GM06990 (cell line): Measurements from ENCODE around the gene BABAM2.

Source experiments
- DNase-seq: peaks from one replicate; pipeline ENCODE4 v3.0.0-alpha.2; 2011; ENCODE audit not compliant: insufficient read length; ENCODE audit errors: extremely low read depth
- H3K27me3 ChIP-seq: replicated peaks from 2 replicates; pipeline ENCODE4 v1.6.0; 2011; ENCODE audit warnings: low read length; ENCODE audit not compliant: control insufficient read depth, insufficient read depth
- H3K36me3 ChIP-seq: 2 replicates; pipeline ENCODE4 v1.5.1; 2011; ENCODE audit warnings: low read length; ENCODE audit not compliant: control insufficient read depth, insufficient read depth
- H3K4me3 ChIP-seq: replicated peaks from 2 replicates; pipeline ENCODE4 v1.5.1; 2011; ENCODE audit warnings: low read depth, mild to moderate bottlenecking, control low read depth, low read length
- CTCF ChIP-seq: IDR thresholded peaks from 2 replicates; pipeline ENCODE4 v1.5.1; 2011; ENCODE audit warnings: low read length, control low read depth, mild to moderate bottlenecking, inconsistent platforms; ENCODE audit not compliant: insufficient read depth, poor library complexity, severe bottlenecking

BABAM2 gene

GRCh38 chr2:27884601-27885000, 5.9 kb upstream of the BABAM2 start:
- no peak for TF ChIP-seq CTCF
- no peak overlapping the region for H3K4me3 ChIP-seq
- H3K27me3 ChIP-seq: no peaks in the 10 kb centered on the region
- no peak for DNase-seq
- no peaks in the 10 kb centered on the region for H3K36me3 ChIP-seq

GRCh38 chr2:27885234-27885633, 5.3 kb upstream of the BABAM2 start:
- no peaks in the 10 kb centered on the region for H3K27me3 ChIP-seq
- no peak for DNase-seq
- TF ChIP-seq CTCF: no peak
- no peaks in the 10 kb centered on the region for H3K36me3 ChIP-seq
- H3K4me3 ChIP-seq: no peak overlapping the region

GRCh38 chr2:27885661-27886060, 4.9 kb upstream of the BABAM2 start:
- no peak for TF ChIP-seq CTCF
- Histone ChIP-seq H3K36me3 (no peaks in the 10 kb centered on the region), H3K27me3 (no peaks in the 10 kb centered on the region), H3K4me3 (no peak overlapping the region)
- DNase-seq: no peak

- TF ChIP-seq CTCF: no peak
- no peak for DNase-seq
- no peaks in the 10 kb centered on the region for H3K36me3 ChIP-seq
- H3K4me3 ChIP-seq: no peak overlapping the region
- H3K27me3 ChIP-seq: no peaks in the 10 kb centered on the region
Observed at GRCh38 chr2:27886322-27886721, 4.2 kb upstream of the BABAM2 start.

- no peak for TF ChIP-seq CTCF
- no peak for DNase-seq
- Histone ChIP-seq H3K4me3 (no peak overlapping the region), H3K27me3 (no peaks in the 10 kb centered on the region), H3K36me3 (no peaks in the 10 kb centered on the region)
Observed at GRCh38 chr2:27887111-27887510, 3.4 kb upstream of the BABAM2 start.

DNA sequence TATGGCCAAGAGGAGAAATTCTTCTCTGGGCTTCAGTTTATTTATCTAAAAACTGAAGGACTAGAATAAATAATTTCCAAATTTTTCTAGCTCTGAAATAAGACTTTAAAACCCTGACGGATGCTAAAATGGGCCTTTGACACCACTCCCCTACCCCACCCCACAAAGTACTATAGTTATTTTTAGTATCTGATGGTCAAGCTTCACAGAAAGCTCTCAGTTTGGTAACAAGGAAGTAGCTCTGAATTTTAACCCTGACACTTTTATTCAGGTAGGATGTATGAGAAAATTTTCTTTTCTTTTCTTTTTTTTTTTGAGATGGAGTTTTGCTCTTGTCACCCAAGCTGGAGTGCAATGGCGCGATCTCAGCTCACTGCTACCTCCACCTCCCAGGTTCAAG, 2.7 kb upstream of the BABAM2 start:
- Histone ChIP-seq H3K27me3 (no peaks in the 10 kb centered on the region), H3K36me3 (no peaks in the 10 kb centered on the region), H3K4me3 (no peak overlapping the region)
- no peak for TF ChIP-seq CTCF
- no peak for DNase-seq
